Activated naive CD8-positive, alpha-beta T cell (primary cell): ENCODE data around the gene FASTK.

Experiments
- H3K27ac Mint-ChIP-seq: one replicate; pipeline ENCODE4 v1.8.0; 2021; ENCODE audit warnings: mixed read lengths
- H3K27me3 Mint-ChIP-seq: one replicate; pipeline ENCODE4 v1.8.0; 2021; ENCODE audit warnings: mixed read lengths
- H3K36me3 Mint-ChIP-seq: one replicate; pipeline ENCODE4 v1.8.0; 2021; ENCODE audit warnings: mixed read lengths
- H3K4me1 Mint-ChIP-seq: one replicate; pipeline ENCODE4 v1.8.0; 2021; ENCODE audit warnings: low read depth, mixed read lengths
- H3K4me3 Mint-ChIP-seq: one replicate; pipeline ENCODE4 v1.8.0; 2021; ENCODE audit warnings: mild to moderate bottlenecking, mixed read lengths
- H3K9me3 Mint-ChIP-seq: one replicate; pipeline ENCODE4 v1.8.0; 2021; ENCODE audit warnings: low read depth, mixed read lengths

The FASTK gene

DNA sequence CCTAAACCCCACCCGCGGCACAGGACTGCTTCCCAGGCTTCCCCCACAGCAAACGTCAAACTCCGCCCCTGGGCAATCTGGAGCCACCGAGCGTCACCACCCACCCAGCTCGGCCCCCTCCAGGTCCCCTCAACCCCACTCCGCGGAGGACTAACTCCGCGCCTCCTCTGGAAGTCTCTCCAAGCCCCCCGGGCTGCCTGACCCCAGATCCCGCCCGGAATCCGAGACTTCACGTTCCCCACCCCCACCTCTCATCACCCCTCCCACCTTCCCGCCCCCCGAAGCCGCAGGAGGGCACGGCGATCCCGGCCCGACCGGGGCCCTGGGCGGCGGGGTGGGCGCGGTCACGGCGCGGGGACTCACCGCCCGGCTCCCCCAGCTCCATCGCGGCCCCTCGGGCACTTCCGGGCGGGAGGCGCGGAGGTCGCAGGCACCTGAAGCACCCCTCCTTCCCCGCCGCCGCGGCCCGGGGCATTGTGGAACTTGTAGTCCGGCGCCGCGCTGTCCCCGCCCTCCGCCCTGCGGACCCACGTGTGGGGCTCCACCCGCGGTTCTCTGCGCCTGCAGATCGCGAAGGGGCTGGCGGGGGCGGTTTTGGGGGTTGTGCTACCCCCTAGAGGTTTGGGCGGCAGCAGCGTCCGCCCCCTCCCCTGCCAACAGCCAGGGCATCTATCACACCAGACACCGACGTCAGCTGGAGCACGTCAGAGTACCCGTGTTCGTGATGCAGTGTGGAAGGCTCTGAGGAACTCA is 2.6 kb upstream of the FASTK start, which contains the start of gene TMUB1:
Gene TMUB1 (minus strand): TSS at position 423 of the 753 bp plus-strand sequence. CDS start 930 bp downstream, outside the sequence.
- Mint-ChIP-seq H3K27ac (peak within 1 kb of the TSS; percentile 83), H3K36me3 (peaks cover 2% of the 10 kb centered on the region), H3K4me3 (peak within 1 kb of the TSS; percentile 90), H3K27me3 (peaks cover 6% of the 10 kb centered on the region), H3K4me1 (peaks cover 36% of the 10 kb centered on the region), H3K9me3 (no peaks in the 10 kb centered on the region)

DNA sequence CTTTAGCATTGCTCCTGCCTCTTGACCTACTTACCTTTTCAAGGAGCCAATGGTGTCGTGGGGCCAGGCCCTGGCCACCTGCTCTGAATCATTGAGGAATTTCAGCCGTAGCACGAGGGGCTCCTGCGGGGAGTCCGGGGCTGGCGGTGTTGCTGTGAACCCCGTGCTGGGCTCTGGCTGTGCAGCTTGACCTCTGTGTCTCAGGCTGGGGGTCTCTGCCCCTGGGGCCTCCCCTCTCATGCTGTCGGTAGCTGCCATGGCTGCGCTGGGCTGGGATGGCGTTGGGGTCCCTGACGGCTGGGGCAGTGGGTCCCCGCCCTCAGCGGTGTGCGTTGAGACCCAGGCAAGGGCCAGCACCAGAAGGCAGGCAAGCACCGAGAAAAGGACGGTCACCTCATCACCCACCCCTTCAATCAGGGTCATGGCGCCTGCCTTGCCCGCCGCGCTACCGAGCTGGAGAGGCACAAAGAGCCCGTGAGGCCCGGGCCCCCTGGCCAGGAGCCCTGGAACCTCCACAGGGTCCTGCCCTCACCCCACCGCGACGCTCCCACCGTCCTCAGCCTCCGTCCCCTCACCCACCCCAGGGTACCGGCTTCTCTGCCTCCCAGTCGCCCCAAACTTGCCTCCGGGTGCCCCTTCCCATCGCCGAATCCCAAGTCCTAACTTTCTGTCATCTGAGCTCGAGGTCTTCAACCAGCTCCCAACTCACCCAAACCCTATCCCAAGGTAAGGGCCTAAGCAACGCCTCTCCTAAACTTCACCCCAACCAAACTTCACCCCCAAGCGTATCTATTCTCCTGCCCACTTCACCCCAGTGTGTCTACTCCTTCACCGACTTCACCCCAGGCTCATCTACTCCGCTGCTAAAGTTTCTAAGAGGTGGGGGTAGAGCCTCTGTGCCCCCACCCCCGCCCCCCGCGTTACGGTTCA is 1.8 kb upstream of the FASTK start:
- H3K4me1 Mint-ChIP-seq: peaks cover 38% of the 10 kb centered on the region
- H3K4me3 Mint-ChIP-seq: peak overlapping the region; percentile 90
- peaks cover 6% of the 10 kb centered on the region for H3K27me3 Mint-ChIP-seq
- peaks cover 2% of the 10 kb centered on the region for H3K36me3 Mint-ChIP-seq
- H3K27ac Mint-ChIP-seq: peak overlapping the region; percentile 83
- no peaks in the 10 kb centered on the region for H3K9me3 Mint-ChIP-seq

DNA sequence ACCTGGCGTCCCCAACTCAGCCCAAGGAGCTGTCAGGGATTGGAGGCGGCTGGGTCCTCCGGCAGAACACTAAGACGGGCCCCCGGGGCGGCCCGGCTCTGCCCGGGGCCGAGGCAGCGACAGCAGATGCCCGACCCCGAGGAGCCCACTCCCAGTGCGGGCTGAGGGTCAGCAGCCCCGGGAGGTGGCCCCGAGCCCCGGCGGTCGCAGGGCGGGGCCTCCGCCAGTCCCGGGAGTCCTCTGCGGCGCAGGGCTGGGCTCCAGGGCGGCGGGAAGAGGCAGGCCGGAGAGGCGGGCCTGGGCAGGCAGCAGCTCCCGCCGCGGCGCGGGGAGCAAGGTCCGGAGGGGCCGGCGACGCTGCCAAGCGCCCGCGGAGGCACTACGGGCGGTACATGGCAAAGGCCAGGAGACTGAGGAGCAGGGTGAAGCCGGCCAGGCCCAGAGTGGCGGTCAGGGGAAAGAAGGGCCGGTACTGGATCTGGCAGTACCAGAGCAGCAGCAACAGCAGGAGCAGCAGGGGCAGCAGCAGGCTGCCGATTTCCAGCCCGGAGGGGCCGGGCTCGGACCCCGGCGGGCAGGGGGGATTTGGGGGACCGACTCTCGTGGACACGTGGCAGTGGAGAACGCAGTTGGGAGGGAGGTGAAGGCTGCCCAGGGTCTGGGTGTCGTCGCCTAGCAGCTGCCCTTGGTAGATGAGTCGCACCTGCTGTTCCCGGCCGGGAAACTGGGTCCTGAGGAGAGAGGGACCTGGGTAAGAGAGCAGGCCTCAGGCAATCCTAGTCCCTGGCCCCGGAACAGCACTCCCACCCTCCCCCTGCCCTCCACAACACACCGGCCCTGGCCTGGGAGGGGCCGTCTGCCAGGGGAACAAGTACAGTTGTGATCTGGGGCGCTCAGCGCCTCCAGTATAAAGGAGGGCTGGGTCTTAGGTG is 827 bp upstream of the FASTK start:
- Mint-ChIP-seq H3K4me3 (peak overlapping the region; percentile 95), H3K27ac (peak overlapping the region; percentile 50)

DNA sequence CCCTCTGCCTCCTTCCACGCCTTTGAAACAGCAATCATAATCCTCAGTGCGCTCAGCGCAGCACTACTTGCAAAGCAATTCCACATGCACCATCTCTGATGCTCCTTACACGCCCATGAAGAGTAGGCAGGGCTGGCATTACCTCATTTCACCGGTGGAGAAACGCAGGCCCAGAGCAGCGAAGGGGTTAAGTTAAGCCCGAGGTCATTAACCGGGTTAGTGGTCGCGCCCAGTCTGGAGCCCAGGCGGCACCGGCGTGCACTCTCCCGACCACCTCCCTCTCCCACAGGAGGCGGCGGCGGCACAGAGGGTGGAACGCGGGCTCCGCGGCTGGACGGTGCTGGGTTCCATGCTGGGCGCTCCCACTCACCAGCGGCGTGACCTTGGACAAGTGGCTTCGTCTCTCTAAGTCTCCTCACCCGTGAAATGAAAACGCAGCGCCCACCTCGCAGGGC is 515 bp downstream of the FASTK start:
- Mint-ChIP-seq H3K4me1 (peaks cover 29% of the 10 kb centered on the region), H3K4me3 (peak overlapping the region; percentile 95), H3K9me3 (no peaks in the 10 kb centered on the region), H3K27me3 (peaks cover 4% of the 10 kb centered on the region), H3K36me3 (peaks cover 2% of the 10 kb centered on the region), H3K27ac (peak overlapping the region; percentile 90)

More for the DNA sequence above, 827 bp upstream of the FASTK start:
- H3K27me3 Mint-ChIP-seq: peaks cover 6% of the 10 kb centered on the region
- peaks cover 38% of the 10 kb centered on the region for H3K4me1 Mint-ChIP-seq
- H3K36me3 Mint-ChIP-seq: peaks cover 2% of the 10 kb centered on the region
- no peaks in the 10 kb centered on the region for H3K9me3 Mint-ChIP-seq

DNA sequence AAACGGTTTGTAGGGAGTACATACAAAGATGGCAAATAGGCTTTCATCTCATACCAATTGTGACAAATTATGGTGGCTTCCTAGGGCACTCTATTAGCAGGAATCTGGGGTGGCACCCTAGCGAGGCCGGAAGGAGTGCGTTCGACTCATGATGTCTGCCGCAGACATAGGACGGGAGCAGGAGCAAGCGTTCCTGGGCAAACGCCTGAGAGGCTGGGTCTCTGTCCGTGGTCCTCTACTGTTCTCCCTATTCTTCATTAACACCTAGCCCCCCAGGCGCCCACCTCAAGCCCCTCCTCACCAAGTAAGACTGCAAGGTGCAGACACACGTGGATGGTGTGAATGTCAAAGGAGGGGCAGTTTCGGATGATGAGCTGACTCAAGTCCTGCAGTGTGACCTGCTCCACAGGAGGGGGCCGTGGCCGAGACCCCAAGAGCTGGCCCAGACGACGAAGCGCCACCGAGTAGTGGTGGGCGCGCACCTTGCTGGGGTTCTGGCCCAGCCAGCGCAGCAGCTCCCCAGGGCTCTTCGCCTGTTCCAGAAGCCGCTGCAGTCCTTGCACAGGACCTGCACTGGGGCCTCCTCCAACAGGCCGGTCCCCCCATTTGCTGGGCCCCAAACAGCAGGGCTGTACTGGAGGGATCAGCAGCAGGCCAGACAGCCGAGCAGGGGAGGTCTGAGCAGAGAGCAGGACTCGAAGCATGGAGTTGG is 1.3 kb downstream of the FASTK start:
- Mint-ChIP-seq H3K4me1 (peaks cover 25% of the 10 kb centered on the region), H3K9me3 (no peaks in the 10 kb centered on the region), H3K27me3 (no peaks in the 10 kb centered on the region), H3K4me3 (peak overlapping the region; percentile 95), H3K27ac (peak overlapping the region; percentile 90), H3K36me3 (peaks cover 2% of the 10 kb centered on the region)

DNA sequence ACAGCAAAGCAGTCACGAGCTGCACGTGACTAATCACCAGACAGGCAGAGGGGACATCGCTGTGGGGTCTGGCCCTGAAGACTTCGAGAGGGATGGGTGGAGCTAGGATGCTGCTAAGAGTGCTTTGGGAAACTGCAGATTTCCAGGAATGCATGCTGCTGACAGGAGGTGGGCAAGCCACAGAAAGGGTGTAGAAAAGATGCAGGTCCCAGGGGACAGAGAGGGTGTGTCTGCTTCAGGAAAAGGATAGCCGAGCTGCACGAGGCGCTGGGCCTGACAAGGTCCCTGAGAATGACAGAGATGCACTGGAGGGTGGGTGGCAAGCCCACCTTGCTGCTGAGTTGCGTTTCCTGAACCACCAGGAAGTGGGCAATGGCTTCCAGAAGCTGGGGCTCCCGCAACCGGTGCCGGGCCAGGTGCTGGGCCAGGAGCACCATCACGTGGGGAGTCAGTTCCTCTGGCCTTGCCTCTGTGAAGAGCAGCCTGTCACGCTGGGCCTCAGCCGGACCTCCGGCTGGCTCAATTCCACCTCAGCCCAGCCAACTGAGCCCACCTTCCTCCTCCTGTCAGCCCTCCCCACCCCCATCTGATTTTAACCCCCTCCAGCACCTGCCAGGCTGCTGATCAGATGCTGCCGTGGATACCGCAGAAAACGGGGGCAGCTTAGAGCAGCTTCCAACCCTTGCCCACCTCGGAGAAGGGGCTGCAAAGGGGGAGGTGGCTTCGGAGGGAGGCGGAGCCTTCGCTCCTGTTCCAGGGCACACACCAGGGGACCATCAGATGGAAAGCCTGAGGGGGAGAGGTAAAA is 2.2 kb downstream of the FASTK start:
- peaks cover 22% of the 10 kb centered on the region for H3K4me1 Mint-ChIP-seq
- H3K4me3 Mint-ChIP-seq: peak overlapping the region; percentile 95
- H3K9me3 Mint-ChIP-seq: no peaks in the 10 kb centered on the region
- H3K27ac Mint-ChIP-seq: peak overlapping the region; percentile 76
- no peaks in the 10 kb centered on the region for H3K27me3 Mint-ChIP-seq
- H3K36me3 Mint-ChIP-seq: peaks cover 2% of the 10 kb centered on the region

DNA sequence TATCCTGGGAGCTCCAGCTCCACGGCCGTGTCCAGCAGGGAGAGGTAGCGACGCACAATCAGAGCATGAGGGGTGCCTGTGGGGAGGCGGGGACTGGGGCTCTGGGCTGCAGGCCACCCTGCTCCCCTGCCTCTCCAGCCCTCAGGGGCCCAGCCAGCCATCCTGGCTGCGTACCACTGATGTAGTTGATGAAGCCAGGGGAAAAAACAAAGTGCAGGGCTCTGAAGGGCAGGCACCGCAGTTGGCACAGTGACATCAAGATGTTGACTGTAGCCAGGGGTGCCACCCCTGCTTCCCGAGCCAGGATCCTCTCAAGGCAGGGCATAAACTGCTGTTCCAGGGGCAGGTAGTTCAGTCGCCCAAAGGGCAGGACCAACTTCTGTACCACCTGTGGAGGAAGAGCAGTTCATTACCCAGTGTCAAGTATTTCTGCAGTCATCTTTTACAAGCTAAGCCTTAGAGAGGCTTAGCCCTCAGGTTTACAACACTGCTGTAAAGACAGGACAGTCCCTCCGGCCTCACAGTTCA is 2.8 kb downstream of the FASTK start:
- Mint-ChIP-seq H3K27ac (peak overlapping the region; percentile 76), H3K4me1 (peaks cover 20% of the 10 kb centered on the region), H3K4me3 (peak overlapping the region; percentile 95)

DNA sequence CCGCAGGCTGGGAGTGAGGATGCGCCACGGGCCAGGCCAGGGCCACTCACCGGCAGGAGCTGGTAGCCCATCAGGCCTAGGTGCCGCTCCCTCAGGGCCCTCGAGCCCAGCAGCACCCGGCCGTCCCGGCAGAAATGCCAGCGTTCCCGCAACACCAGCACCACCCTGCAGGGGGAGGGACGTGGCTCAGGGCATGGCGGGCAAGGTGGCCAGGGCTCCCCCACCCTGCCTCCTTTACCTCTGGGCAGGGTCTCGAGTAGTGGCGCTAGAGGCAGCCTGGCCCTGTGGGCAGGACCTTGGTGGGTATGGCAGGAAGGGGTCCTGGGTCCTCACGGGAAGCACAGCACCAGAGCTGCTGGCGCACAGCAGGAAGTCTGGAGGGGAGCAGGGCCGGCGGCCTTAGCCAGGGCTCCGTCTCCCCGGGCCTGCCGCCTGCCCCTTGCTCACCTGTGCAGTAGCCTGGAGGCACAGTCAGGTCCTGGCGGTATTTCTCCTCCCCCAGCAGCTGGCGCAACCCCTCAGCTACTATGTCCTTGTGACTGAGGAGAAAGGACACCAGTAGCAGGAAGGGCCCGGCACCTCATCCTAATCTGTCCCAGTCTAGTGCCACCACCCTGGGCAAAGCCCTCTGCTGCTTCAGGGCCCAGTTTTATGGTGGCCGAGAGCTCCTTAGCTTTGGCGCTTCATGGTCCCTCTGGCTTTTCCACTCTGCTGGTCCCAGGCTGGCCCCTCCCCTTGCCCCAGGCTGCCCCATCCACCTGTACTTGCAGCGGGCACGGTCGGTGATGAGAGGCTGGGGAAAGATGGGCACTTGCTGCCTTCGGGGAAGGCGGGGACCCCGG is 3.5 kb downstream of the FASTK start:
- H3K4me3 Mint-ChIP-seq: no peak overlapping the region
- H3K4me1 Mint-ChIP-seq: peaks cover 17% of the 10 kb centered on the region
- no peaks in the 10 kb centered on the region for H3K9me3 Mint-ChIP-seq
- H3K36me3 Mint-ChIP-seq: peaks cover 2% of the 10 kb centered on the region
- no peak overlapping the region for H3K27ac Mint-ChIP-seq
- H3K27me3 Mint-ChIP-seq: no peaks in the 10 kb centered on the region

More for the DNA sequence above, 2.8 kb downstream of the FASTK start:
- no peaks in the 10 kb centered on the region for H3K27me3 Mint-ChIP-seq
- peaks cover 2% of the 10 kb centered on the region for H3K36me3 Mint-ChIP-seq
- no peaks in the 10 kb centered on the region for H3K9me3 Mint-ChIP-seq

DNA sequence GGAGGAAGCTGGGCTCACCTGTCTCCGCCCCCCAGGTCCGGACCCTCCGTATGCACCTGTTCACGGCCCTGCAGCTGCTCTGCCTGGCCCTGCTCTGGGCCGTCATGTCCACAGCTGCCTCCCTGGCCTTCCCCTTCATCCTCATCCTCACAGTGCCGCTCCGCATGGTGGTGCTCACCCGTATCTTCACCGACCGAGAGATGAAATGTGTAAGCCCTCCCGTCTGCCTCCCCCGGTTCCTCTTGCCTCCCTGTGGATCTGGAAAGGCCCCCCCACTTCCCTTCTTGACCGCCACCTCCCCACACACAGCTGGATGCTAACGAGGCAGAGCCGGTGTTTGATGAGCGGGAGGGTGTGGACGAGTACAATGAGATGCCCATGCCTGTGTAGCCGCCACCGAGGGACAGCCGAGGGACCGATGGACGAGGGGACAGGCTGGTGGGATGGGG is 4.6 kb downstream of the FASTK start:
- Mint-ChIP-seq H3K4me3 (no peak overlapping the region), H3K4me1 (peaks cover 17% of the 10 kb centered on the region), H3K27me3 (no peaks in the 10 kb centered on the region), H3K9me3 (no peaks in the 10 kb centered on the region), H3K36me3 (peaks cover 2% of the 10 kb centered on the region), H3K27ac (no peak overlapping the region)

DNA sequence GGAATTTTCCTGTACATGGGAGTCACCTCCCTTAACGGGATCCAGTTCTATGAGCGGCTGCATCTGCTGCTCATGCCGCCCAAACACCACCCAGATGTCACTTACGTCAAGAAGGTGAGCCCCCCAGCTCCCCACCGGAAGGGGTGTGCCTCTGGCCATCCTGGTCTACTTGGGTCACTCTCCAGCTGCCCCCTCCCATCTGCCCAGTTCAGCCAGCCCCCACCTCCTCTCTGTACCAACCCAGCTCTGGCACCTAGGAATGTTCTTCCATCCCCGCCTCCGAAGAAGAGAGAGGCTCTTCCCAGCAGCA is 5.0 kb downstream of the FASTK start:
- H3K27me3 Mint-ChIP-seq: no peaks in the 10 kb centered on the region
- no peaks in the 10 kb centered on the region for H3K9me3 Mint-ChIP-seq
- no peak overlapping the region for H3K4me3 Mint-ChIP-seq
- H3K36me3 Mint-ChIP-seq: peaks cover 2% of the 10 kb centered on the region
- H3K27ac Mint-ChIP-seq: no peak overlapping the region
- H3K4me1 Mint-ChIP-seq: peaks cover 17% of the 10 kb centered on the region

DNA sequence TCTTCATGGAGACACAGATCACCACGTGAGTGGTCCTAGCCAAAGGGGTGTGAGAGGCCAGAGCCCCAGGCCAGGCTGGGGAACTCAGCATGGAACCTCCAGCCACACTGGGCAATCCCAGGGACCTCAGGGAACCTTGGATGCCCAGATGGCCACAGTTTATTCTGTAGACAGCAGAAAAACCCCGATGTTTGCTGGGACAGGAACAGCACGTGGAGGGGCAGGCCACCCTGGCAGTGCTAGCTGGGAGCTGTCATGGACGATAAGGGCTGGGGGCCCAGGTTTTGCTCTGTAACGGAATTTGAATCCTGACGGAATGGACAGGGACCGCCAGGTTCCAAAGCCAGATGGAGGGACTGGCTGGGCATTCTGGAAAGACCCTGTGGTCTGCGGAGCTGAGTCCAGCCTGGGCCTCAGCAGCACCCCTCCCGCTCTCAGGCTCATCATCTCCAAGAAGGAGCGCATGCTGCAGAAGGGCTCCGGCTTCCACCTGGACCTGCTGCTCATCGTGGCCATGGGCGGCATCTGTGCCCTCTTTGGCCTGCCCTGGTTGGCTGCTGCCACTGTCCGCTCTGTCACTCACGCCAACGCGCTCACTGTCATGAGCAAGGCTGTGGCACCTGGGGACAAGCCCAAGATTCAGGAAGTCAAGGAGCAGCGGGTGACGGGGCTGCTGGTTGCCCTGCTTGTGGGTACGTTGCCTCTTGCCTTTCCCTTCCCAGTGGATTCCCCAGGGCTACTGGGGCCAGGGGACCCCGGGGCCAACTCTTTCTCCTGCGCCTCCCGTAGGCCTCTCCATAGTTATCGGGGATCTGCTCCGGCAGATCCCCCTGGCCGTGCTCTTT is 5.6 kb downstream of the FASTK start:
- Mint-ChIP-seq H3K36me3 (peaks cover 2% of the 10 kb centered on the region), H3K4me1 (peaks cover 17% of the 10 kb centered on the region), H3K9me3 (no peaks in the 10 kb centered on the region), H3K27ac (no peak overlapping the region), H3K4me3 (no peak overlapping the region), H3K27me3 (no peaks in the 10 kb centered on the region)

DNA sequence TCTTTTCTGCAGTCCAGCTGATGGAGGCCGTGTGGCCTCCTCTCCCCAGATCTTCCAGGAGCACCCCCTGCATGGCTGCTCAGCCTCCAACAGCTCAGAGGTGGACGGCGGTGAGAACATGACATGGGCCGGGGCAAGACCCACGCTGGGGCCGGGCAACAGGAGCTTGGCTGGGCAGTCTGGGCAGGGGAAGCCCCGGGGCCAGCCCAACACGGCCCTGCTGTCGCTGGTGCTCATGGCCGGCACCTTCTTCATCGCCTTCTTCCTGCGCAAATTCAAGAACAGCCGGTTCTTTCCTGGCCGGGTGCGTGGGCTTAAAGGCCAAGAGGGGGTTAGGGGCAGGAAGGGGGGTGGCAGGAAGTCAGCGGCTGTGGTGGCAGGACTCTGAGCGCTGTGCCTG is 6.6 kb downstream of the FASTK start:
- Mint-ChIP-seq H3K36me3 (no peaks in the 10 kb centered on the region), H3K9me3 (no peaks in the 10 kb centered on the region), H3K27me3 (no peaks in the 10 kb centered on the region), H3K4me1 (peaks cover 10% of the 10 kb centered on the region), H3K4me3 (no peak overlapping the region), H3K27ac (no peak overlapping the region)
